CD14-positive monocyte (primary cell): ENCODE data around the gene QSOX1. TPM values are rescaled to one million over a fixed set of nuclear protein-coding genes. Genes with fewer than 3 reads are reported as not detected.

ENCODE experiments used
- DNase-seq, 3 donors: peaks; one replicate each; pipeline ENCODE4 v3.0.0-alpha.2; 2011 to 2022
- H2AFZ ChIP-seq: 2 replicates; pipeline ENCODE4 v1.6.0; 2012; ENCODE audit warnings: mild to moderate bottlenecking, low read depth, low read length, inconsistent platforms; ENCODE audit not compliant: insufficient read depth, poor library complexity, severe bottlenecking
- H3K27ac ChIP-seq, 2 donors: 1 replicate in 1 of 2; 2 replicates in 1 of 2; pipeline ENCODE4 v1.5.1; 2012 to 2013; ENCODE audit warnings: low read length in 2 of 2, control low read depth in 1 of 2, inconsistent platforms in 1 of 2, low read depth in 1 of 2, mild to moderate bottlenecking in 1 of 2
- H3K27me3 ChIP-seq, 2 donors: one replicate each; pipeline versions ENCODE4 v1.6.0 to v1.6.1; 2011 to 2013; ENCODE audit warnings: low read length in 2 of 2; ENCODE audit not compliant: control insufficient read depth in 2 of 2, insufficient read depth in 2 of 2
- H3K36me3 ChIP-seq, 2 donors: replicated peaks in 1 of 2; 1 replicate in 1 of 2; 2 replicates in 1 of 2; pipeline versions ENCODE4 v1.5.1 to v1.6.1; 2012 to 2013; ENCODE audit warnings: low read length in 2 of 2, control low read depth in 1 of 2, inconsistent platforms in 1 of 2, mild to moderate bottlenecking in 1 of 2; ENCODE audit not compliant: insufficient read depth in 2 of 2, control insufficient read depth in 1 of 2
- H3K4me1 ChIP-seq, 2 donors: 1 replicate in 1 of 2; 2 replicates in 1 of 2; pipeline versions ENCODE4 v1.5.1 to v1.6.1; 2012 to 2013; ENCODE audit warnings: low read length in 2 of 2, control low read depth in 1 of 2, inconsistent platforms in 1 of 2, mild to moderate bottlenecking in 1 of 2, moderate library complexity in 1 of 2; ENCODE audit not compliant: insufficient read depth in 2 of 2, control insufficient read depth in 1 of 2
- H3K4me2 ChIP-seq: replicated peaks from 2 replicates; pipeline ENCODE3; 2012; ENCODE audit warnings: low read length, moderate library complexity, mild to moderate bottlenecking; ENCODE audit not compliant: poor library complexity, severe bottlenecking; ENCODE audit errors: extremely low read depth
- H3K4me3 ChIP-seq, 3 experiments: fragments of 200-600 bp in 1 of 3; sonication (generic) in 1 of 3; replicated peaks in 1 of 3; 1 replicate in 2 of 3; 2 replicates in 1 of 3; pipeline ENCODE4 v1.5.1; 2011 to 2013; ENCODE audit warnings: low read length in 3 of 3, mild to moderate bottlenecking in 3 of 3, control low read depth in 2 of 3, low read depth in 2 of 3, inconsistent platforms in 1 of 3, moderate library complexity in 1 of 3
- H3K79me2 ChIP-seq: 2 replicates; pipeline ENCODE4 v1.6.0; 2012; ENCODE audit warnings: mild to moderate bottlenecking, control low read depth, inconsistent platforms, low read length, moderate library complexity; ENCODE audit not compliant: insufficient read depth
- H3K9ac ChIP-seq: 2 replicates; pipeline ENCODE4 v1.6.0; 2017; ENCODE audit warnings: low read length, mild to moderate bottlenecking; ENCODE audit not compliant: insufficient read depth, poor library complexity, severe bottlenecking
- H3K9me3 ChIP-seq, 2 donors: replicated peaks in 1 of 2; 1 replicate in 1 of 2; 2 replicates in 1 of 2; pipeline versions ENCODE4 v1.5.1 to v1.6.1; 2012 to 2013; ENCODE audit warnings: low read length in 2 of 2, control low read depth in 1 of 2; ENCODE audit not compliant: control insufficient read depth in 1 of 2, insufficient read depth in 1 of 2
- H4K20me1 ChIP-seq: 2 replicates; pipeline ENCODE4 v1.6.0; 2012; ENCODE audit warnings: mild to moderate bottlenecking, low read length, control low read depth, moderate library complexity; ENCODE audit not compliant: insufficient read depth
- H3K27ac Mint-ChIP-seq, 7 donors: one replicate each; pipeline ENCODE4 v1.8.0; 2020; ENCODE audit warnings: mild to moderate bottlenecking in 7 of 7, mixed read lengths in 7 of 7, moderate library complexity in 6 of 7, inconsistent platforms in 2 of 7
- H3K27me3 Mint-ChIP-seq, 3 donors: one replicate each; pipeline ENCODE4 v1.8.0; 2021 to 2022; ENCODE audit warnings: low read depth in 3 of 3, mild to moderate bottlenecking in 3 of 3, mixed read lengths in 3 of 3, moderate library complexity in 3 of 3, inconsistent platforms in 1 of 3
- H3K36me3 Mint-ChIP-seq, 2 donors: one replicate each; pipeline ENCODE4 v1.8.0; 2020; ENCODE audit warnings: mixed read lengths in 2 of 2, inconsistent platforms in 1 of 2, mild to moderate bottlenecking in 1 of 2
- H3K4me1 Mint-ChIP-seq: one replicate; pipeline ENCODE4 v1.8.0; 2020; ENCODE audit warnings: mild to moderate bottlenecking, mixed read lengths
- H3K4me3 Mint-ChIP-seq, 2 donors: one replicate each; pipeline ENCODE4 v1.8.0; 2020; ENCODE audit warnings: mild to moderate bottlenecking in 2 of 2, mixed read lengths in 2 of 2, moderate library complexity in 1 of 2
- H3K9me3 Mint-ChIP-seq, 7 donors: one replicate each; pipeline ENCODE4 v1.8.0; 2020 to 2022; ENCODE audit warnings: mixed read lengths in 7 of 7, mild to moderate bottlenecking in 6 of 7, moderate library complexity in 6 of 7, inconsistent platforms in 2 of 7
- WGBS: methylation state at CpG from one replicate; pipeline ENCODE4 v1.1.5; 2013; ENCODE audit warnings: missing lambda C conversion rate; ENCODE audit not compliant: insufficient coverage; 5-methylcytosine and 5-hydroxymethylcytosine counted together
- intact Hi-C, 2 donors: fragments of 100-400 bp; cut with micrococcal nuclease; formaldehyde crosslinking; loops; one replicate each; pipeline versions ENCODE4 v1.15.0 to v1.15.1; 2023
- polyA plus RNA-seq, 3 donors: library from polyadenylated mRNA; depleted of rRNA in 1 of 3; unstranded in 2 of 3; stranded (reverse) in 1 of 3; fragments of 300-500 nt in 2 of 3; fragments of >200 nt in 1 of 3; fragmentation: Illumina TruSeq in 2 of 3; gene quantifications; 1 replicate in 2 of 3; 2 replicates in 1 of 3; pipeline ENCODE4 v1.2.3, GENCODE V29; 2012 to 2021
- TF ChIP-seq, protein P1 (sequence below): fragments of 200-600 bp; IDR thresholded peaks from one replicate; pipeline ENCODE4 v1.8.0; 2022; ENCODE audit warnings: antibody characterized with exemption, mild to moderate bottlenecking

The QSOX1 gene
- polyA plus RNA-seq, 3 donors, result 34.5 to 86.5 (median 35.8) TPM

GRCh38 chr1:180163041-180163440, 8.4 kb downstream of the QSOX1 start:
- Histone ChIP-seq H3K27me3 (no peaks in the 10 kb centered on the region), H4K20me1 (peaks cover 96% of the 10 kb centered on the region), H3K4me2 (peak overlapping the region; percentile 35), H3K79me2 (peaks cover 95% of the 10 kb centered on the region), H3K27ac (peak overlapping the region in 1 of 2 donors; percentile 43), H3K9me3 (no peaks in the 10 kb centered on the region), H3K9ac (no peak overlapping the region), H3K4me1 (peaks cover 46 to 60% of the 10 kb centered on the region in 2 donors), H3K36me3 (peaks cover 21 to 31% of the 10 kb centered on the region in 2 donors), H2AFZ (no peak overlapping the region), H3K4me3 (peak overlapping the region in 1 of 3 experiments; percentile 20)
- Mint-ChIP-seq H3K4me1 (peaks cover 64% of the 10 kb centered on the region), H3K4me3 (no peak overlapping the region), H3K27me3 (no peaks in the 10 kb centered on the region), H3K9me3 (peaks cover 0 to 9% (median 3%) of the 10 kb centered on the region in 7 donors), H3K36me3 (peaks cover 46 to 50% of the 10 kb centered on the region in 2 donors), H3K27ac (peak overlapping the region; percentile 23 to 86 (median 66))
- TF ChIP-seq, protein P1, sequence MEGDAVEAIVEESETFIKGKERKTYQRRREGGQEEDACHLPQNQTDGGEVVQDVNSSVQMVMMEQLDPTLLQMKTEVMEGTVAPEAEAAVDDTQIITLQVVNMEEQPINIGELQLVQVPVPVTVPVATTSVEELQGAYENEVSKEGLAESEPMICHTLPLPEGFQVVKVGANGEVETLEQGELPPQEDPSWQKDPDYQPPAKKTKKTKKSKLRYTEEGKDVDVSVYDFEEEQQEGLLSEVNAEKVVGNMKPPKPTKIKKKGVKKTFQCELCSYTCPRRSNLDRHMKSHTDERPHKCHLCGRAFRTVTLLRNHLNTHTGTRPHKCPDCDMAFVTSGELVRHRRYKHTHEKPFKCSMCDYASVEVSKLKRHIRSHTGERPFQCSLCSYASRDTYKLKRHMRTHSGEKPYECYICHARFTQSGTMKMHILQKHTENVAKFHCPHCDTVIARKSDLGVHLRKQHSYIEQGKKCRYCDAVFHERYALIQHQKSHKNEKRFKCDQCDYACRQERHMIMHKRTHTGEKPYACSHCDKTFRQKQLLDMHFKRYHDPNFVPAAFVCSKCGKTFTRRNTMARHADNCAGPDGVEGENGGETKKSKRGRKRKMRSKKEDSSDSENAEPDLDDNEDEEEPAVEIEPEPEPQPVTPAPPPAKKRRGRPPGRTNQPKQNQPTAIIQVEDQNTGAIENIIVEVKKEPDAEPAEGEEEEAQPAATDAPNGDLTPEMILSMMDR, result no peak
- intact Hi-C loops, result no loop called here
- DNase-seq, result peak; percentile 36 to 75 (median 68)
- WGBS, result 0% methylated on average over 1 of the region's 2 CpGs

GRCh38 chr1:180165096-180165495, 10.4 kb downstream of the QSOX1 start:
- DNase-seq, result no peak
- H3K27me3 ChIP-seq, result no peaks in the 10 kb centered on the region
- H3K4me3 ChIP-seq, result no peak overlapping the region
- no peaks in the 10 kb centered on the region for H3K9me3 ChIP-seq
- TF ChIP-seq, protein P1, result no peak
- H3K27ac ChIP-seq, result no peak overlapping the region
- intact Hi-C loops, result no loop called here
- Mint-ChIP-seq H3K4me3 (no peak overlapping the region), H3K4me1 (peaks cover 43% of the 10 kb centered on the region), H3K27me3 (no peaks in the 10 kb centered on the region), H3K36me3 (peaks cover 51% of the 10 kb centered on the region in 2 donors), H3K27ac (peak overlapping the region in 6 of 7 donors; percentile 4 to 68 (median 54)), H3K9me3 (peaks cover 0 to 9% (median 3%) of the 10 kb centered on the region in 7 donors)
- peaks cover 94% of the 10 kb centered on the region for H3K79me2 ChIP-seq
- no peak overlapping the region for H3K9ac ChIP-seq
- H2AFZ ChIP-seq, result no peak overlapping the region
- WGBS, result 100% methylated on average over 2 of the region's 2 CpGs
- H4K20me1 ChIP-seq, result peaks cover 96% of the 10 kb centered on the region
- no peak overlapping the region for H3K4me2 ChIP-seq
- peaks cover 39 to 47% of the 10 kb centered on the region in 2 donors for H3K36me3 ChIP-seq
- H3K4me1 ChIP-seq, result peaks cover 28 to 39% of the 10 kb centered on the region in 2 donors
